HG03378 (cell line): ENCODE measurements around the gene IL1R2.
"Not testable (repeated sequence)": the region's sequence is repeated elsewhere in the genome, so short reads cannot be mapped to it uniquely, and the experiment has no call there.

Experiments
- ATAC-seq: cut with Tn5 transposase; IDR thresholded peaks from one replicate; pipeline ENCODE4 v1.9.1; 2021; ENCODE audit warnings: mild to moderate bottlenecking, moderate library complexity; ENCODE audit not compliant: unreplicated experiment

Gene IL1R2

GRCh38 chr2:102058293-102058833, 66.6 kb downstream of the IL1R2 start:
- ATAC-seq: no peak

GRCh38 chr2:102059151-102059550, 67.4 kb downstream of the IL1R2 start:
- no peak for ATAC-seq

- ATAC-seq: no peak
Observed at GRCh38 chr2:102060047-102060446, 68.3 kb downstream of the IL1R2 start.

GRCh38 chr2:102060792-102061191, 69.0 kb downstream of the IL1R2 start:
- ATAC-seq: no peak

GRCh38 chr2:102061286-102061699, 69.5 kb downstream of the IL1R2 start:
- ATAC-seq: no peak

GRCh38 chr2:102061962-102062795, 70.4 kb downstream of the IL1R2 start:
- no peak for ATAC-seq

DNA sequence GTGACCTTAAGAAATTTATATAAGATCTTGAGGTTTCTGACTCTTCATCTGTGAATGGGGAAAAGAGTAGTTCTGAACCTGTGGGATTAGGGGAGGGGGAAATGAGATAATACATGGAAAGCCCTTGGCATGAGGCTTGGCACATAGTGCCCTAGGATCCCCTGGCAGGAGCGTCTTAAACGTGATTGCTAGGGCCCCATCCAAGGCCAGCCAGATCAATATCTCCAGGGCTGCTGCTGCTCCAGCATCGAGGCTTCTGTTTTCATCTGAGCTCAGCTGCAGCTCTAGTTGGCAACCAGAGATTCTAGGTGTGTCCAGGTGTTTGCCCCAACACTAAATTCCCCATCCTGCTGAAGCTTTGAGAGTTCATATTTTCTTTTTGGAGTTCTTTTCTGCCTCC, 71.0 kb downstream of the IL1R2 start:
- ATAC-seq: no peak

DNA sequence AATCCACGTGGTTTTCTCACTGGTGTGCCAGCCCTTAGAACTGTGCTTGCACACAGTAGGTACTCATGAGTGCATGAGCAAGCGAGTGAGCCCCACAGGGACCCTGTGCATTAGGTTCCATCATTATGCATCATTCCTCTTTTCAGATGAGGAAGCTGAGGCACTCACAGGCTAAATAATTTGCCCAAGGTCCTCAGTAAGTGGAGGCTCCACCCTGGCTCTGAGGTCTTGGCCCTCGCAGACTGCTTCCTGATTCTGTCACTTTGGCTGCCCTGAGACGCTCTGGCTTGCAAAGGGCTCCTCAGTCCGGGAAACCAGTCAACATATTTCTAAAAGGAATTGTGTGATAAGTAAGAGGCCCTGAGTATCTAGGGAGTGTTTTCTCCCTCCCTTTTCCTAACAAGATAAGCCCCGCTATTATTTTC, 71.7 kb downstream of the IL1R2 start:
- ATAC-seq: no peak

GRCh38 chr2:102063941-102064678, 72.3 kb downstream of the IL1R2 start:
- no peak for ATAC-seq

DNA sequence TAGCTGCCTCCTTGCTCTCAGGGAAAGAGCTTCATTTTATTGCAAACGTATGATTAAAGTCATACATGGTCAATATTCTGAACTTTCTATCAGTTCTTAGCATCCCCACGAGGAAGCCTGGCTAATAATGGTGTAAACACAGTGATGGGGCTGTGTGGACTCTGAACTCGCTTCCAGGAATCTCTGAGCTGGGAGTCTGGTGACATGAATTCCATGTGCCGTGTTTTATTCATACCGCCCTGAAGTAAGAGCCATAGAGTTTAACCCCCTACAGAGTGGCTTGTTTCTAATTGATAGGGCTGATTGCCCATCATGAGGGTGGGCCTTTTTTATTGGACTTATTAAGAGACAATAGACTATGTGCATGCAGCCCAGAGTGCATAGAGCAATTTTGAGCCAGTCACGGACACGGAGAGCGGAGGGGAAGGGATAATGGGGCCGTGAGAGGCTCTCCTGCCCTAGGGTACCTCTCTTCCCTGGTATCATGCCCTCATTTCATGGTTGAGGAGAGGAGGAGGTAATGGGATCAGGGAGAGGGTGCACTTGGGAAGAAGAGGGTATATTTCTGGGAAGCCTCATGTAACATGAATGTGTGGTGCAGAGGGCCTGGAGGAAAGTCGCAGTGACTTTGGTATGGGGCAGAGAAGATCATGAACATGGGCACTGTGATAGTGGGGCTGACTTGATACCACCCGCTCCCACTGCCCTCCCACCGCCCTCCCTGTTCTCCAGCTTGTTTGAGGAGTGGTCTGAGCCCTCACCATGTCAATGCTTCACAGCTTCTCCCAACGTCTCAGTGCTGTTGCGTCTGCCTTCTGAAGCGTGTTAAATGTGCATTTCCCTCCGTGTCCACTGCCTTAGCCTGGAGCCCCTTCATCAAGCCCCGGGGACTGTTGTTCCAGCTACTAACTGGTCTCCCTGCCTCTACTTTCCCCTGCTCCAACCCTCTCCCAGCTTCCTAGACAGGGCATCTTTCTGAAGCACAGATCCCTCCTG, 73.2 kb downstream of the IL1R2 start:
- no peak for ATAC-seq

DNA sequence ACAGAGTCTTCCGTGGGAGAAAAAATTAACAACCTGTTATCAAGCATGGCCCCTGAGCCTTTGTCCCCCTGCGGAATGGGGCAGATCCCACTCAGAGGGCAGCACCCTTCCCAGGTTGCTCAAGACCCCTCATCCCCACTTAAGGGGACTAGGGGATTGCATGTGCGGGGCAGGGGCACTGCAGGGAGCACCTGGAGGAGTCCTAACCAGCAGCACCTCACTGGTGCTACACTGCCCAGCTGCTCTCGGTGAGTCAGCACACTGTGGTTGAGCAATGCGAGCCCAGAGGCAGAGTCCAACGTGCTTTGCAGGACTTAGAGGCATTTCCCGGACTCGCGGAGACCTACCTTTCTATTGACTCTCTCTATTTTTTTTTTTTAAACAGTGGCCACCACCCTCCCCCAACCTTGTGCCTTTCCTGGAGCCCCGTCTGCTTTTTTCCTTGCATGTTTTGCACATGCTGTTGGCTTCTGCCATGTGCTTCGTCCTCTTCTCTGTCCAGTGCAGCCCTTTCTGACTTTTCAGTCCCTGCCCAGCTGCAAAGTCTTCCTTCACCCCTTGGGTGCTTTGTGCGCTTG, 74.0 kb downstream of the IL1R2 start:
- no peak for ATAC-seq

DNA sequence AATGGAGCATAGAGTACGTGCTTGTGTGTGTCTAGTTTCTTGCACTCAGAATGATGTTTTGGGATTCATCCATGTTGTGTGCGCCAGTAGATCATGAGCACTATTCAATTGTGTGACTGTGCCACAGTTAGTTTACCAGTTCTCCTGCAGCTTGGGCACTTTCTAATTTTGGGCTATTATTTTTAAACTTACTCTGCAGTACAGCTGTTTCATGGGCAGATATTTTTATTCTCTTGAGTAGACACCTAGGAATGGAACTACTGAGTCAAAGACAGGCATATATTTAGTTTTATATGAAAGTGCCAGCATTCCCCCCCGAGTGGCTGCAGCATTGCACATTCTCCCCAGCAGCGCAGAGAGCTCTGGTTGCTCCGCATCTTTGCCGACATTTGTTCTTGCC, 74.8 kb downstream of the IL1R2 start:
- ATAC-seq: no peak

- not testable (repeated sequence) for ATAC-seq
Observed at GRCh38 chr2:102068126-102068525, 76.4 kb downstream of the IL1R2 start.

GRCh38 chr2:102069311-102069974, 77.7 kb downstream of the IL1R2 start:
- ATAC-seq: no peak

DNA sequence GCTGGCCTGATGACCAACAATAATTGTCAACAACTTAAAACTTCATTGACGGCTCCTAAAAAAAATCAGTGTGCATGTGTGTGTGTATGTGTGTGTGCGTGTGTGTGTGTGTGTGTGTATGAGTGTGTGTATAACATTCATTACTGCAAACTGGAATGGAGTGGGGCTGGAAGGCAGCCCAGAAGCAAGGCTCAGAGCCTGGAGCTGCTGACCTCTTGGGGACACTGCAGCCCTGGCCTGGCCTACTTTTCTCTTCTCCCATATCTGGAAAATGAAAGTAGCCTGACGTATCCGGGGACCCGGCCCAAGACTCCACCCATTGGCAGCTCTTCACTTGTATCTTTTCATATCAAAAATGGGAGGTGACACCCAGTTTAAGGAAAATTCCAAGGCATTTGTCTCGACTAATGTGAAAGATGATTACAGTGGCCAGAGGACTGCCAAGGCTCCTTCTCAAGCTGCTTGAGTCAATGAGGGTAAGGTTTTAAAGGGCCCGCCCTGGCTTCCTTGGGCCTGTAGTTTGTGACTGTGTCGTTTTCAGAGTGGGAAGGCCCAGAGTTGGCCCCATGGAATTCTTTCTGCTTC, 78.4 kb downstream of the IL1R2 start:
- ATAC-seq: no peak

DNA sequence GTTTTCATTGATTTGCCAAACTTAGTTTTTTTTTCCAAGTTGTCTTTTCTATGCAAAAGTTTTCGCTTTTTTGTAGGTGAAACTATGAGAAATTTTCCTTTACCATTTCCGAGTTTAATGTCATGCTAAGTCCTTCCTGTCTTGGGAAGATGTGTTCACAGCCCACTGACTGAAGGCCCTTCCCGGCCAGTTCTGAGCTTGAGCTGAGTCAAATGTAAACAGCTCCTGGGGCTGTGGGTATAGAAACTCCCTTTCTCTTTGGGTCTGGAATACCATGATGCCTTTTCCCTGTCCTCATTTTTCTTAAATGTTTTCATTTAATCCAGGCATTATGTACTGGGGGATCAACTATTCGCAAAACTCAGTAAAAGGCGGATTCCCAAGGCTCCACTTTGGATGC, 81.0 kb downstream of the IL1R2 start:
- ATAC-seq: no peak

GRCh38 chr2:102073168-102073724, 81.5 kb downstream of the IL1R2 start:
- no peak for ATAC-seq

DNA sequence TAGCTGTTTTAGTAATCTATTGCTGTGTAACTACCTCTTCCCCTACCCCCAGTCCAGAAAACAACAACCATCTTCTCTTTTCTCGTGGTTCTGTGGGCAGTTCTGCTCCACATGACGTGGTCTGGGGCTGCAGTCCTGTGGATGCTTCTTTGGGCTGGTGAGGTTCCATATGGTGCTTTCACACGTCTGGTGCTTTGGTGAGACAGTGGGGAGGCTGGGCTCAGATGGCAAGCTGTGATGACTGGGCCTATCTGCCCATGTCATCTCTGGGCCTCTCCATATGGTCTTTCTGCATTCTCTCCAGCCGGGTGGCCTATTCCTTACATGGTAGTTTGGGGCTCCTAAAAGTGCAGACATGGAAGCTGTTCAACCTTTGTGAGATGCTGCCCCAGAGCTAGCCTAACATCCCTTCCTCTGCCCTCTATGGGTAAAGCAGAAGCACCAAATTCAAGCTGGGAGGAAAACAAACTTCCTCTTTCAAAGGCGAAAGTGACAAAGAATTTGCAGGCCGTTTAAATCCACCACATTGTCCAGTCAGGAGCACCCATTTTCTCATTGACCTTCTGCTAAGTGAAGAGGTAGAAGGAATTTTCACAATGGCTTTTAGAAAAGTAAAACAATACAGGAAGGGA, 82.5 kb downstream of the IL1R2 start:
- ATAC-seq: no peak

DNA sequence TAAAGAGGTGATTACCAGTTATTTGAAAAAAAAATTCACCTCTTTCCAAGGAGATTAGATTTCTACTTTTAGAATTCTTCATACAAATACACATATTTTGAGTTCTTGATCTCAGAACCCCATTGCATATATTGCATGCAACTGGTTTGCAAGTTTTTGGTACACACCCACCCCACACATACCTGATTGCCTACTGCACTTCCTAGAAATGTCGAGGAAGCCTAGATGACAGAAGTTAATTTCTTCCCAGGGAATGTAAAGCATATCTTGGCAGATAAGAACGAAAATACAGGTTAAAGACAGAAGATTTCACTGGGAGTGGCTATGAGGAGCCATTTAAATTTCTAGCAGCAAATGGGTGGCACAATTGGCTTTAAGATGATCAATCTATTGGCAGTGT, 83.7 kb downstream of the IL1R2 start:
- no peak for ATAC-seq
